ENCODE results near the gene ENOX1.
"Not testable (repeated sequence)": the region's sequence is repeated elsewhere in the genome, so short reads cannot be mapped to it uniquely, and the experiment has no call there.

ENOX1 gene

GRCh38 chr13:43360171-43360570 lies 426.6 kb downstream of the ENOX1 start:
- Histone ChIP-seq H3K4me1 (ENCODE audit: insufficient read depth, low read length) (peaks cover 32% of the 10 kb centered on the region), H3K4me3 (ENCODE audit: low read length) (no peak overlapping the region), H3K27me3 (ENCODE audit: insufficient read depth, low read length) (no peaks in the 10 kb centered on the region), H3K36me3 (ENCODE audit: insufficient read depth, low read length) (no peaks in the 10 kb centered on the region), H3K9me3 (ENCODE audit: low read length) (no peaks in the 10 kb centered on the region), H2AFZ (ENCODE audit: low read depth, low read length) (no peak overlapping the region)

- no peak overlapping the region for H3K4me3 ChIP-seq (ENCODE audit: low read length)
Measured at GRCh38 chr13:43359536-43359935, 427.2 kb downstream of the ENOX1 start.

GRCh38 chr13:43357564-43357963 lies 429.2 kb downstream of the ENOX1 start:
- no peak overlapping the region for H3K4me3 ChIP-seq (ENCODE audit: low read length)
- no peaks in the 10 kb centered on the region for H3K36me3 ChIP-seq (ENCODE audit: insufficient read depth, low read length)
- H2AFZ ChIP-seq (ENCODE audit: low read depth, low read length): no peak overlapping the region
- H3K9me3 ChIP-seq (ENCODE audit: low read length): no peaks in the 10 kb centered on the region
- no peaks in the 10 kb centered on the region for H3K27me3 ChIP-seq (ENCODE audit: insufficient read depth, low read length)
- H3K4me1 ChIP-seq (ENCODE audit: insufficient read depth, low read length): peaks cover 21% of the 10 kb centered on the region

More at GRCh38 chr13:43359536-43359935, 427.2 kb downstream of the ENOX1 start:
- Histone ChIP-seq H3K4me1 (ENCODE audit: insufficient read depth, low read length) (peaks cover 28% of the 10 kb centered on the region), H3K36me3 (ENCODE audit: insufficient read depth, low read length) (no peaks in the 10 kb centered on the region), H3K27me3 (ENCODE audit: insufficient read depth, low read length) (no peaks in the 10 kb centered on the region), H3K9me3 (ENCODE audit: low read length) (no peaks in the 10 kb centered on the region), H2AFZ (ENCODE audit: low read depth, low read length) (no peak overlapping the region)

- Histone ChIP-seq H3K9me3 (ENCODE audit: low read length) (no peaks in the 10 kb centered on the region), H3K36me3 (ENCODE audit: insufficient read depth, low read length) (no peaks in the 10 kb centered on the region), H3K27me3 (ENCODE audit: insufficient read depth, low read length) (no peaks in the 10 kb centered on the region), H2AFZ (ENCODE audit: low read depth, low read length) (no peak overlapping the region), H3K4me1 (ENCODE audit: insufficient read depth, low read length) (peaks cover 20% of the 10 kb centered on the region), H3K4me3 (ENCODE audit: low read length) (no peak overlapping the region)
Measured at GRCh38 chr13:43356567-43356966, 430.2 kb downstream of the ENOX1 start.

GRCh38 chr13:43355774-43356173 lies 431.0 kb downstream of the ENOX1 start:
- no peaks in the 10 kb centered on the region for H3K9me3 ChIP-seq (ENCODE audit: low read length)
- H3K36me3 ChIP-seq (ENCODE audit: insufficient read depth, low read length): no peaks in the 10 kb centered on the region
- no peak overlapping the region for H2AFZ ChIP-seq (ENCODE audit: low read depth, low read length)
- no peak overlapping the region for H3K4me3 ChIP-seq (ENCODE audit: low read length)
- H3K4me1 ChIP-seq (ENCODE audit: insufficient read depth, low read length): peaks cover 15% of the 10 kb centered on the region
- H3K27me3 ChIP-seq (ENCODE audit: insufficient read depth, low read length): no peaks in the 10 kb centered on the region

- Histone ChIP-seq H3K9me3 (ENCODE audit: low read length) (no peaks in the 10 kb centered on the region), H3K36me3 (ENCODE audit: insufficient read depth, low read length) (no peaks in the 10 kb centered on the region), H2AFZ (ENCODE audit: low read depth, low read length) (no peak overlapping the region), H3K4me1 (ENCODE audit: insufficient read depth, low read length) (peaks cover 2% of the 10 kb centered on the region), H3K4me3 (ENCODE audit: low read length) (no peak overlapping the region), H3K27me3 (ENCODE audit: insufficient read depth, low read length) (no peaks in the 10 kb centered on the region)
Measured at GRCh38 chr13:43354153-43354945, 432.4 kb downstream of the ENOX1 start.

GRCh38 chr13:43353631-43354030 lies 433.1 kb downstream of the ENOX1 start:
- Histone ChIP-seq H3K27me3 (ENCODE audit: insufficient read depth, low read length) (no peaks in the 10 kb centered on the region), H3K4me3 (ENCODE audit: low read length) (no peak overlapping the region), H3K4me1 (ENCODE audit: insufficient read depth, low read length) (peaks cover under 1% of the 10 kb centered on the region)

GRCh38 chr13:43351612-43352011 lies 435.2 kb downstream of the ENOX1 start:
- not testable (repeated sequence) for H3K4me3 ChIP-seq (ENCODE audit: low read length); H3K4me1 ChIP-seq (ENCODE audit: insufficient read depth, low read length)

More at GRCh38 chr13:43353631-43354030, 433.1 kb downstream of the ENOX1 start:
- Histone ChIP-seq H3K9me3 (ENCODE audit: low read length) (no peaks in the 10 kb centered on the region), H3K36me3 (ENCODE audit: insufficient read depth, low read length) (no peaks in the 10 kb centered on the region), H2AFZ (ENCODE audit: low read depth, low read length) (no peak overlapping the region)

GRCh38 chr13:43348397-43348796 lies 438.4 kb downstream of the ENOX1 start:
- H2AFZ ChIP-seq (ENCODE audit: low read depth, low read length): no peak overlapping the region
- no peaks in the 10 kb centered on the region for H3K36me3 ChIP-seq (ENCODE audit: insufficient read depth, low read length)
- H3K4me3 ChIP-seq (ENCODE audit: low read length): no peak overlapping the region
- no peaks in the 10 kb centered on the region for H3K27me3 ChIP-seq (ENCODE audit: insufficient read depth, low read length)
- H3K4me1 ChIP-seq (ENCODE audit: insufficient read depth, low read length): peaks cover 9% of the 10 kb centered on the region
- no peaks in the 10 kb centered on the region for H3K9me3 ChIP-seq (ENCODE audit: low read length)

More at GRCh38 chr13:43351612-43352011, 435.2 kb downstream of the ENOX1 start:
- not testable (repeated sequence) for H3K9me3 ChIP-seq (ENCODE audit: low read length); H3K27me3 ChIP-seq (ENCODE audit: insufficient read depth, low read length); H2AFZ ChIP-seq (ENCODE audit: low read depth, low read length); H3K36me3 ChIP-seq (ENCODE audit: insufficient read depth, low read length)

GRCh38 chr13:43347877-43348276 lies 438.9 kb downstream of the ENOX1 start:
- Histone ChIP-seq H3K27me3 (ENCODE audit: insufficient read depth, low read length) (no peaks in the 10 kb centered on the region), H3K9me3 (ENCODE audit: low read length) (no peaks in the 10 kb centered on the region), H3K4me3 (ENCODE audit: low read length) (no peak overlapping the region), H3K4me1 (ENCODE audit: insufficient read depth, low read length) (peaks cover 9% of the 10 kb centered on the region), H2AFZ (ENCODE audit: low read depth, low read length) (no peak overlapping the region), H3K36me3 (ENCODE audit: insufficient read depth, low read length) (no peaks in the 10 kb centered on the region)

GRCh38 chr13:43346427-43346826 lies 440.3 kb downstream of the ENOX1 start:
- no peaks in the 10 kb centered on the region for H3K36me3 ChIP-seq (ENCODE audit: insufficient read depth, low read length)
- H3K4me1 ChIP-seq (ENCODE audit: insufficient read depth, low read length): peaks cover 9% of the 10 kb centered on the region
- no peaks in the 10 kb centered on the region for H3K27me3 ChIP-seq (ENCODE audit: insufficient read depth, low read length)
- no peak overlapping the region for H3K4me3 ChIP-seq (ENCODE audit: low read length)
- no peak overlapping the region for H2AFZ ChIP-seq (ENCODE audit: low read depth, low read length)
- no peaks in the 10 kb centered on the region for H3K9me3 ChIP-seq (ENCODE audit: low read length)

GRCh38 chr13:43343645-43344044 lies 443.1 kb downstream of the ENOX1 start:
- no peaks in the 10 kb centered on the region for H3K9me3 ChIP-seq (ENCODE audit: low read length)
- H3K27me3 ChIP-seq (ENCODE audit: insufficient read depth, low read length): no peaks in the 10 kb centered on the region
- H2AFZ ChIP-seq (ENCODE audit: low read depth, low read length): no peak overlapping the region
- H3K4me1 ChIP-seq (ENCODE audit: insufficient read depth, low read length): peaks cover 9% of the 10 kb centered on the region
- no peaks in the 10 kb centered on the region for H3K36me3 ChIP-seq (ENCODE audit: insufficient read depth, low read length)
- H3K4me3 ChIP-seq (ENCODE audit: low read length): no peak overlapping the region

- no peaks in the 10 kb centered on the region for H3K27me3 ChIP-seq (ENCODE audit: insufficient read depth, low read length)
- H3K36me3 ChIP-seq (ENCODE audit: insufficient read depth, low read length): no peaks in the 10 kb centered on the region
- H2AFZ ChIP-seq (ENCODE audit: low read depth, low read length): no peak overlapping the region
- no peaks in the 10 kb centered on the region for H3K4me1 ChIP-seq (ENCODE audit: insufficient read depth, low read length)
- H3K4me3 ChIP-seq (ENCODE audit: low read length): no peak overlapping the region
- no peaks in the 10 kb centered on the region for H3K9me3 ChIP-seq (ENCODE audit: low read length)
Measured at GRCh38 chr13:43339805-43340550, 446.8 kb downstream of the ENOX1 start.

Data from neuron (in vitro differentiated cells).